Body of pancreas (tissue), 4 donors: ENCODE results near the gene CGNL1.

ENCODE experiments used
- POLR2A ChIP-seq, 3 donors: fragments of 450-650 bp; IDR thresholded peaks; one replicate each; pipeline ENCODE4 v1.6.1; 2016; ENCODE audit warnings: antibody characterized with exemption in 3 of 3, mild to moderate bottlenecking in 2 of 3
- TF ChIP-seq, protein P1 (sequence below), 7 experiments: fragments of 450-650 bp in 4 of 7; fragments of 200-600 bp in 3 of 7; sonication (generic) in 3 of 7; IDR thresholded peaks; one replicate each; pipeline ENCODE4 v1.5.1; 2016 to 2019; ENCODE audit warnings: antibody characterized with exemption in 7 of 7

DNA sequence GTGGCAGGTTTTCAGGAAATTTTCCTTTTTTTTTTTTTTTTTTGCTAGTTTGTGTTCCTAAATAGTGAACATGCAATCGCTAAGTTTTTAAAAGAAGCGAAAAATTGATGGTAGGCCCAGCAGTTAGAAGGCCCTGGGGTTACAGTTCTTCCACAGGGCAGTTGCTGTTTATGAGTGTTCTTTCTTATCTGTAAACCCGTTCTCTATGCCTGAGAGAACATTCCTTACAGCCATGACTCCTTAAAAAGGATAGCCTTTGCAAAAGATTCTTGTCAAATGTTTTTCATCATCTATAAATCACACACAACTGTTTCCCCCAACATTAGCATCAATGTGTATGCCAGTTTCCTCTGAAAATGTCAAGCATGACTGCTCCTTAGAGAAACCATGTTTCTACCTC is 191.6 kb downstream of the CGNL1 start:
- TF ChIP-seq, protein P1, sequence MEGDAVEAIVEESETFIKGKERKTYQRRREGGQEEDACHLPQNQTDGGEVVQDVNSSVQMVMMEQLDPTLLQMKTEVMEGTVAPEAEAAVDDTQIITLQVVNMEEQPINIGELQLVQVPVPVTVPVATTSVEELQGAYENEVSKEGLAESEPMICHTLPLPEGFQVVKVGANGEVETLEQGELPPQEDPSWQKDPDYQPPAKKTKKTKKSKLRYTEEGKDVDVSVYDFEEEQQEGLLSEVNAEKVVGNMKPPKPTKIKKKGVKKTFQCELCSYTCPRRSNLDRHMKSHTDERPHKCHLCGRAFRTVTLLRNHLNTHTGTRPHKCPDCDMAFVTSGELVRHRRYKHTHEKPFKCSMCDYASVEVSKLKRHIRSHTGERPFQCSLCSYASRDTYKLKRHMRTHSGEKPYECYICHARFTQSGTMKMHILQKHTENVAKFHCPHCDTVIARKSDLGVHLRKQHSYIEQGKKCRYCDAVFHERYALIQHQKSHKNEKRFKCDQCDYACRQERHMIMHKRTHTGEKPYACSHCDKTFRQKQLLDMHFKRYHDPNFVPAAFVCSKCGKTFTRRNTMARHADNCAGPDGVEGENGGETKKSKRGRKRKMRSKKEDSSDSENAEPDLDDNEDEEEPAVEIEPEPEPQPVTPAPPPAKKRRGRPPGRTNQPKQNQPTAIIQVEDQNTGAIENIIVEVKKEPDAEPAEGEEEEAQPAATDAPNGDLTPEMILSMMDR (IDR thresholded peaks at IDR 0.05) = no peak
- no peak for TF ChIP-seq POLR2A (IDR thresholded peaks at IDR 0.05)
